B cell (primary cell): ENCODE data around the gene ARHGAP19. TPM values are rescaled to one million over a fixed set of nuclear protein-coding genes. Genes with fewer than 3 reads are reported as not detected.

Experiments used
- ATAC-seq: fragments of 200-7000 bp; cut with Tn5 transposase; one replicate; pipeline ENCODE4 v1.10.0; 2021; ENCODE audit warnings: low read depth, mild to moderate bottlenecking, moderate number of reproducible peaks, moderate library complexity
- CTCF ChIA-PET: fragments of 350-600 bp; sonication (Branson Sonifier 250); formaldehyde crosslinking; loops from one replicate; lab custom pipeline; 2021; ENCODE audit warnings: antibody characterized with exemption, inconsistent platforms; lab: Charles Lee
- POLR2A ChIA-PET: fragments of 350-600 bp; sonication (Branson Sonifier 250); formaldehyde crosslinking; loops from one replicate; lab custom pipeline; 2021; ENCODE audit warnings: antibody characterized with exemption; lab: Charles Lee
- DNase-seq: peaks from one replicate; pipeline ENCODE4 v3.0.0; 2013
- H2AFZ ChIP-seq: 2 replicates; pipeline ENCODE4 v1.6.1; 2012; ENCODE audit warnings: mild to moderate bottlenecking, low read depth, low read length; ENCODE audit not compliant: insufficient read depth, poor library complexity, severe bottlenecking
- H3K27ac ChIP-seq, 2 donors: 1 replicate in 1 of 2; 2 replicates in 1 of 2; pipeline ENCODE4 v1.5.1; 2012 to 2013; ENCODE audit warnings: low read length in 2 of 2, mild to moderate bottlenecking in 2 of 2, moderate library complexity in 1 of 2
- H3K27me3 ChIP-seq, 4 experiments: fragments of 200-600 bp in 1 of 4; sonication (generic) in 1 of 4; replicated peaks in 1 of 4; 1 replicate in 2 of 4; 2 replicates in 2 of 4; pipeline versions ENCODE4 v1.6.1 to v1.7.0; 2013 to 2016; ENCODE audit warnings: low read length in 3 of 4, mild to moderate bottlenecking in 2 of 4, mixed read lengths in 1 of 4, moderate library complexity in 1 of 4; ENCODE audit not compliant: insufficient read depth in 4 of 4, control insufficient read depth in 3 of 4; ENCODE audit errors: control extremely low read depth in 1 of 4
- H3K36me3 ChIP-seq, 2 experiments: replicated peaks in 1 of 2; 1 replicate in 1 of 2; 2 replicates in 1 of 2; pipeline versions ENCODE4 v1.6.1 to v1.7.1; 2013; ENCODE audit warnings: low read length in 1 of 2; ENCODE audit not compliant: insufficient read depth in 2 of 2, control insufficient read depth in 1 of 2; ENCODE audit errors: control extremely low read depth in 1 of 2, extremely low read depth in 1 of 2
- H3K4me1 ChIP-seq, 2 donors: fragments of 200-600 bp in 1 of 2; sonication (generic) in 1 of 2; 1 replicate in 1 of 2; 2 replicates in 1 of 2; pipeline versions ENCODE4 v1.5.1 to v1.6.1; 2013 to 2017; ENCODE audit warnings: low read length in 2 of 2; ENCODE audit not compliant: control insufficient read depth in 2 of 2, insufficient read depth in 2 of 2
- H3K4me2 ChIP-seq: replicated peaks from 2 replicates; pipeline ENCODE3; 2012; ENCODE audit warnings: mild to moderate bottlenecking, low read depth, low read length; ENCODE audit not compliant: poor library complexity, severe bottlenecking
- H3K4me3 ChIP-seq, 5 experiments: fragments of 200-600 bp in 1 of 5; sonication (generic) in 1 of 5; 1 replicate in 3 of 5; 2 replicates in 2 of 5; pipeline versions ENCODE4 v1.5.1 to v1.7.0; 2011 to 2016; ENCODE audit warnings: low read length in 4 of 5, mild to moderate bottlenecking in 4 of 5, low read depth in 2 of 5, control low read depth in 1 of 5, moderate library complexity in 1 of 5; ENCODE audit not compliant: insufficient read depth in 1 of 5; ENCODE audit errors: control extremely low read depth in 1 of 5, extremely low read depth in 1 of 5
- H3K79me2 ChIP-seq: fragments of 200-600 bp; sonication (generic); one replicate; pipeline ENCODE4 v1.6.0; 2016; ENCODE audit warnings: low read length; ENCODE audit not compliant: control insufficient read depth, insufficient read depth
- H3K9ac ChIP-seq: fragments of 200-600 bp; sonication (generic); 2 replicates; pipeline ENCODE4 v1.6.1; 2017; ENCODE audit warnings: mild to moderate bottlenecking, low read length, moderate library complexity
- H3K9me3 ChIP-seq, 3 donors: one replicate each; pipeline versions ENCODE4 v1.6.1 to v1.7.1; 2013; ENCODE audit warnings: low read length in 2 of 3; ENCODE audit not compliant: control insufficient read depth in 2 of 3, insufficient read depth in 1 of 3; ENCODE audit errors: control extremely low read depth in 1 of 3
- H4K20me1 ChIP-seq: 2 replicates; pipeline ENCODE4 v1.6.0; 2012; ENCODE audit warnings: mild to moderate bottlenecking, low read length; ENCODE audit not compliant: insufficient read depth, control insufficient read depth, poor library complexity, severe bottlenecking
- H3K27ac Mint-ChIP-seq: one replicate; pipeline ENCODE4 v1.8.0; 2021; ENCODE audit warnings: mixed read lengths
- H3K27me3 Mint-ChIP-seq: one replicate; pipeline ENCODE4 v1.8.0; 2021; ENCODE audit warnings: mixed read lengths
- H3K4me1 Mint-ChIP-seq: one replicate; pipeline ENCODE4 v1.8.0; 2021; ENCODE audit warnings: mixed read lengths
- H3K4me3 Mint-ChIP-seq: one replicate; pipeline ENCODE4 v1.8.0; 2021; ENCODE audit warnings: mixed read lengths
- H3K9me3 Mint-ChIP-seq: one replicate; pipeline ENCODE4 v1.8.0; 2022; ENCODE audit warnings: mixed read lengths; ENCODE audit not compliant: insufficient read depth
- CTCF ChIP-seq: fragments of 200-600 bp; IDR thresholded peaks from one replicate; pipeline ENCODE4 v1.8.0; 2022; ENCODE audit warnings: antibody characterized with exemption, mild to moderate bottlenecking
- EZH2 ChIP-seq: IDR thresholded peaks from 2 replicates; pipeline ENCODE4 v1.6.1; 2012; ENCODE audit warnings: borderline replicate concordance, low read depth, mild to moderate bottlenecking, moderate library complexity, low read length; ENCODE audit not compliant: insufficient read depth, poor library complexity, severe bottlenecking
- WGBS: methylation state at CpG from one replicate; pipeline ENCODE4 v1.1.5; 2013; ENCODE audit warnings: missing lambda C conversion rate; ENCODE audit not compliant: insufficient coverage; 5-methylcytosine and 5-hydroxymethylcytosine counted together
- intact Hi-C: fragments of 100-400 bp; cut with micrococcal nuclease; formaldehyde crosslinking; loops from one replicate; pipeline ENCODE4 v1.10.0; 2022
- polyA plus RNA-seq: library from polyadenylated mRNA; depleted of rRNA; stranded (reverse); fragments of >200 nt; gene quantifications from 2 replicates; pipeline ENCODE4 v1.2.3, GENCODE V29; 2012
- total RNA-seq, 2 donors: library from RNA; stranded (reverse); fragments of 120-200 nt in 1 of 2; gene quantifications; 1 replicate in 1 of 2; 2 replicates in 1 of 2; pipeline versions ENCODE4 v1.2.3 to v1.2.4, GENCODE V29; 2013 to 2022

The ARHGAP19 gene
- total and polyA plus RNA-seq, 2 donors (not counting 1 experiment from before 2014, with no cell fraction given): 6.4 to 22.5 TPM

- H3K79me2 ChIP-seq: no peaks in the 10 kb centered on the region
- H3K9me3 ChIP-seq: peaks cover 0 to 2% (median 0%) of the 10 kb centered on the region in 3 donors
- 94% methylated on average over 7 of the region's 10 CpGs for WGBS
- Mint-ChIP-seq H3K27me3 (peaks cover 60% of the 10 kb centered on the region), H3K4me3 (no peak overlapping the region), H3K4me1 (peaks cover 15% of the 10 kb centered on the region), H3K9me3 (no peaks in the 10 kb centered on the region), H3K27ac (no peak overlapping the region)
- intact Hi-C loops: no loop called here
- no peaks in the 10 kb centered on the region for H3K36me3 ChIP-seq
- H3K27me3 ChIP-seq: peaks cover 0 to 69% (median 19%) of the 10 kb centered on the region in 4 experiments
- no peak overlapping the region for H3K4me3 ChIP-seq
- DNase-seq: no peak
- no peak overlapping the region for H3K4me2 ChIP-seq
- ChIA-PET POLR2A (no interaction called here), CTCF (interaction anchor here (0.6 to 2.9 kb wide), 5 partner anchors 8 to 401 kb away, joined by 3 to 11 read pairs (median 3); no protein-coding TSS in a partner anchor)
- H3K27ac ChIP-seq: no peak overlapping the region
- no peaks in the 10 kb centered on the region for H4K20me1 ChIP-seq
- ATAC-seq: no peak
- no peak overlapping the region for H3K9ac ChIP-seq
- no peak for TF ChIP-seq EZH2
- no peak overlapping the region for H2AFZ ChIP-seq
- peaks cover 13% of the 10 kb centered on the region in 2 donors for H3K4me1 ChIP-seq
Observed at GRCh38 chr10:97182288-97182990, 110.0 kb downstream of the ARHGAP19 start.

- Histone ChIP-seq H3K27ac (no peak overlapping the region), H3K4me3 (no peak overlapping the region), H3K9me3 (peaks cover 0 to 2% (median 0%) of the 10 kb centered on the region in 3 donors), H3K79me2 (no peaks in the 10 kb centered on the region), H3K27me3 (peaks cover 0 to 67% (median 23%) of the 10 kb centered on the region in 4 experiments), H3K4me1 (peaks cover 10 to 13% of the 10 kb centered on the region in 2 donors), H3K36me3 (no peaks in the 10 kb centered on the region), H2AFZ (no peak overlapping the region), H4K20me1 (no peaks in the 10 kb centered on the region), H3K9ac (no peak overlapping the region), H3K4me2 (no peak overlapping the region)
- DNase-seq: no peak
- peaks cover 48% of the 10 kb centered on the region for H3K27me3 Mint-ChIP-seq
- ChIA-PET POLR2A (no interaction called here), CTCF (interaction anchor here (1.2 to 2.9 kb wide), 2 partner anchors 16 to 29 kb away, joined by 5 to 11 read pairs; no protein-coding TSS in a partner anchor)
- no peak overlapping the region for H3K27ac Mint-ChIP-seq
- peaks cover 9% of the 10 kb centered on the region for H3K4me1 Mint-ChIP-seq
- intact Hi-C loops: no loop called here
- no peak for TF ChIP-seq CTCF
- H3K9me3 Mint-ChIP-seq: no peaks in the 10 kb centered on the region
- H3K4me3 Mint-ChIP-seq: no peak overlapping the region
- WGBS: 94% methylated on average over 10 of the region's 10 CpGs
- no peak for ATAC-seq
Observed at GRCh38 chr10:97180986-97181385, 111.5 kb downstream of the ARHGAP19 start.
